ENCODE results near the gene NCK2.

GRCh38 chr2:105847056-105847455, 102.3 kb downstream of the NCK2 start:
- TF ChIP-seq CTCF (IDR thresholded peaks at IDR 0.05 in 2 of 3, conservative IDR thresholded peaks at IDR 0.05 in 1 of 3; ENCODE audit: control insufficient read depth in 2 of 3, extremely low read depth in 1 of 3, insufficient read depth in 1 of 3, low read depth in 3 of 3, low read length in 3 of 3) (no peak), CHD2 (IDR thresholded peaks at IDR 0.05; ENCODE audit: borderline replicate concordance, low read depth, low read length) (no peak), PAX8 (IDR thresholded peaks at IDR 0.05) (no peak), RAD21 (IDR thresholded peaks at IDR 0.05; ENCODE audit: insufficient read depth, low read depth, low read length) (no peak)

All from GM12878 (cell line).